ENCODE data around the gene MACROH2A2. TPM values are rescaled to one million over a fixed set of nuclear protein-coding genes. Genes with fewer than 3 reads are reported as not detected.
"Not testable (repeated sequence)": the region's sequence is repeated elsewhere in the genome, so short reads cannot be mapped to it uniquely, and the experiment has no call there.

Gene MACROH2A2
- total RNA-seq, 2 donors from 2014 or later: 5.6 to 6.9 TPM

- DNase-seq (ENCODE audit: low spot score): no peak
- intact Hi-C loops (cut with DNase I): no loop called here
Observed at GRCh38 chr10:70063418-70064098, 10.9 kb downstream of the MACROH2A2 start.

- DNase-seq (ENCODE audit: low spot score): no peak
- intact Hi-C loops (cut with DNase I): no loop called here
Observed at GRCh38 chr10:70064486-70064885, 11.8 kb downstream of the MACROH2A2 start.

GRCh38 chr10:70066190-70066589, 13.5 kb downstream of the MACROH2A2 start:
- no peak for DNase-seq (ENCODE audit: low spot score)
- intact Hi-C loops (cut with DNase I): no loop called here

GRCh38 chr10:70067586-70067985, 14.9 kb downstream of the MACROH2A2 start:
- no peak for DNase-seq (ENCODE audit: low spot score)
- intact Hi-C loops (cut with DNase I): no loop called here

- intact Hi-C loops (cut with DNase I): no loop called here
- no peak for DNase-seq (ENCODE audit: low spot score)
Observed at GRCh38 chr10:70068925-70069324, 16.3 kb downstream of the MACROH2A2 start.

- intact Hi-C loops (cut with DNase I): no loop called here
- DNase-seq (ENCODE audit: low spot score): no peak
Observed at GRCh38 chr10:70069346-70069745, 16.7 kb downstream of the MACROH2A2 start.

GRCh38 chr10:70070834-70071233, 18.2 kb downstream of the MACROH2A2 start:
- DNase-seq (ENCODE audit: low spot score): no peak
- intact Hi-C loops (cut with DNase I): loop anchor here in 1 of 2 donors (5.0 kb wide), 1 partner anchor 184 kb away; no protein-coding TSS in a partner anchor

- intact Hi-C loops (cut with DNase I): loop anchor here in 1 of 2 donors (5.0 kb wide), 1 partner anchor 187 kb away; no protein-coding TSS in a partner anchor
- no peak for DNase-seq (ENCODE audit: low spot score)
Observed at GRCh38 chr10:70074165-70074564, 21.5 kb downstream of the MACROH2A2 start.

- intact Hi-C loops (cut with DNase I): loop anchor here in 1 of 2 donors (5.0 kb wide), 1 partner anchor 188 kb away; no protein-coding TSS in a partner anchor
- DNase-seq (ENCODE audit: low spot score): no peak
Observed at GRCh38 chr10:70074971-70075370, 22.3 kb downstream of the MACROH2A2 start.

GRCh38 chr10:70078329-70078728, 25.7 kb downstream of the MACROH2A2 start:
- intact Hi-C loops (cut with DNase I): no loop called here
- no peak for DNase-seq (ENCODE audit: low spot score)

GRCh38 chr10:70078937-70079336, 26.3 kb downstream of the MACROH2A2 start:
- DNase-seq (ENCODE audit: low spot score): no peak
- intact Hi-C loops (cut with DNase I): no loop called here

- intact Hi-C loops (cut with DNase I): not testable (repeated sequence)
Observed at GRCh38 chr10:70080789-70081188, 28.1 kb downstream of the MACROH2A2 start.

GRCh38 chr10:70084189-70084588, 31.5 kb downstream of the MACROH2A2 start:
- intact Hi-C loops (cut with DNase I): no loop called here
- no peak for DNase-seq (ENCODE audit: low spot score)

More at GRCh38 chr10:70080789-70081188, 28.1 kb downstream of the MACROH2A2 start:
- DNase-seq (ENCODE audit: low spot score): not testable (repeated sequence)

GRCh38 chr10:70085975-70086613, 33.4 kb downstream of the MACROH2A2 start:
- no peak for DNase-seq (ENCODE audit: low spot score)
- intact Hi-C loops (cut with DNase I): no loop called here

- no peak for DNase-seq (ENCODE audit: low spot score)
Observed at GRCh38 chr10:70087616-70088307, 35.1 kb downstream of the MACROH2A2 start.

GRCh38 chr10:70088308-70088698, 35.7 kb downstream of the MACROH2A2 start:
- no peak for DNase-seq (ENCODE audit: low spot score)
- intact Hi-C loops (cut with DNase I): no loop called here

More at GRCh38 chr10:70087616-70088307, 35.1 kb downstream of the MACROH2A2 start:
- intact Hi-C loops (cut with DNase I): no loop called here

- intact Hi-C loops (cut with DNase I): no loop called here
- no peak for DNase-seq (ENCODE audit: low spot score)
Observed at GRCh38 chr10:70090013-70090412, 37.4 kb downstream of the MACROH2A2 start.

- no peak for DNase-seq (ENCODE audit: low spot score)
- intact Hi-C loops (cut with DNase I): no loop called here
Observed at GRCh38 chr10:70090951-70091350, 38.3 kb downstream of the MACROH2A2 start.

GRCh38 chr10:70092389-70092718, 39.7 kb downstream of the MACROH2A2 start:
- intact Hi-C loops (cut with DNase I): no loop called here
- no peak for DNase-seq (ENCODE audit: low spot score)

GRCh38 chr10:70093335-70093944, 40.8 kb downstream of the MACROH2A2 start:
- intact Hi-C loops (cut with DNase I): no loop called here
- DNase-seq (ENCODE audit: low spot score): no peak
